Pancreas (tissue), 10 donors: ENCODE measurements around the gene SELENBP1. TPM values are rescaled to one million over a fixed set of nuclear protein-coding genes. Genes with fewer than 3 reads are reported as not detected.
"Not testable (repeated sequence)": the region's sequence is repeated elsewhere in the genome, so short reads cannot be mapped to it uniquely, and the experiment has no call there.

ENCODE experiments used
- ATAC-seq, 4 donors: fragments of 200-7000 bp; cut with Tn5 transposase; one replicate each; pipeline versions ENCODE4 v1.8.0 to v1.9.1; 2020; ENCODE audit warnings: mild to moderate bottlenecking in 4 of 4, moderate library complexity in 4 of 4
- DNase-seq, 6 donors: peaks; one replicate each; pipeline ENCODE4 v3.0.0-alpha.2; 2020
- FAIRE-seq: peaks from 2 replicates; lab custom pipeline; 2012; peaks lifted over from hg19 to GRCh38; lab: Jason Lieb, UNC
- H3K27ac ChIP-seq, 4 donors: fragments of 200-600 bp; sonication (generic); 1 replicate in 3 of 4; 2 replicates in 1 of 4; pipeline versions ENCODE4 v1.5.0 to v1.8.0; 2020
- H3K27me3 ChIP-seq, 4 donors: fragments of 200-600 bp; one replicate each; pipeline ENCODE4 v1.8.0; 2021
- H3K36me3 ChIP-seq, 3 donors: fragments of 200-600 bp; sonication (generic) in 1 of 3; one replicate each; pipeline versions ENCODE4 v1.5.0 to v1.8.0; 2020 to 2021
- H3K4me1 ChIP-seq, 3 donors: fragments of 200-600 bp; one replicate each; pipeline ENCODE4 v1.8.0; 2021
- H3K4me3 ChIP-seq, 4 donors: fragments of 200-600 bp; sonication (generic) in 2 of 4; one replicate each; pipeline versions ENCODE4 v1.5.0 to v1.8.0; 2020 to 2021
- H3K9me3 ChIP-seq, 4 donors: fragments of 200-600 bp; one replicate each; pipeline ENCODE4 v1.8.0; 2021
- CTCF ChIP-seq, 4 donors: fragments of 200-600 bp; sonication (generic) in 3 of 4; IDR thresholded peaks; one replicate each; pipeline versions ENCODE4 v1.5.0 to v1.8.0; 2021; ENCODE audit warnings: antibody characterized with exemption in 4 of 4
- WGBS, 2 donors: extraction: QIAGEN DNeasy Blood & Tissue Kit; methylation state at CpG; one replicate each; pipeline ENCODE4 v1.1.7; 2013; 5-methylcytosine and 5-hydroxymethylcytosine counted together
- intact Hi-C, 3 donors: fragments of 100-400 bp; cut with DNase I; formaldehyde crosslinking; loops; one replicate each; pipeline versions ENCODE4 v1.11.1 to v1.14.2; 2022
- polyA plus RNA-seq, 2 donors: library from polyadenylated mRNA; stranded (reverse); fragments of 200-250 nt; gene quantifications; one replicate each; pipeline ENCODE4 v1.2.3, GENCODE V29; 2013
- total RNA-seq, 6 donors: library from RNA; stranded (reverse); fragmentation: NEBNext Ultra II Directional in 4 of 6; extraction: Animal tissue kit (Norgen Biotek cat#: 25700) in 4 of 6; gene quantifications; one replicate each; pipeline versions ENCODE4 v1.2.1 to v1.2.4, GENCODE V29; 2021 to 2023
- donor health status: healthy with polysubstance abuse.
- donor health status: DM: no; HTN: no; CAD: no; lungs with moderate emphysema.
- donor health status: DM: no; HTN: no; CAD: no.
- donor health status: control.
- donor health status: control.
- donor health status: Bipolar disorder and iron deficiency.
- donor health status: DM: yes; HTN: yes; CAD: no.
- donor health status: DM: no; HTN: no; CAD: no.
- donor health status: DM: no; HTN: no; CAD: no.
- donor health status: DM: yes; HTN: yes; CAD: no.

The SELENBP1 gene
- total and polyA plus RNA-seq, 8 donors, result 13.1 to 93.0 (median 30.6) TPM

GRCh38 chr1:151361883-151362282, 10.6 kb downstream of the SELENBP1 start:
- Histone ChIP-seq H3K27me3 (no peaks in the 10 kb centered on the region), H3K27ac (no peak overlapping the region), H3K4me1 (no peaks in the 10 kb centered on the region), H3K36me3 (peaks cover 0 to 9% (median 0%) of the 10 kb centered on the region in 3 donors), H3K4me3 (no peak overlapping the region), H3K9me3 (no peaks in the 10 kb centered on the region)
- no peak for TF ChIP-seq CTCF (IDR thresholded peaks at IDR 0.05)
- FAIRE-seq (no peak), ATAC-seq (no peak), DNase-seq (no peak)
- intact Hi-C loops, result no loop called here

- Histone ChIP-seq H3K27me3 (no peaks in the 10 kb centered on the region), H3K9me3 (no peaks in the 10 kb centered on the region), H3K4me3 (no peak overlapping the region), H3K4me1 (no peaks in the 10 kb centered on the region), H3K27ac (no peak overlapping the region), H3K36me3 (no peaks in the 10 kb centered on the region)
- WGBS, 2 donors, result 39 to 49% methylated on average over 2 of the region's 2 CpGs
- intact Hi-C loops, result no loop called here
- no peak for TF ChIP-seq CTCF (IDR thresholded peaks at IDR 0.05)
- DNase-seq (no peak), FAIRE-seq (no peak), ATAC-seq (no peak)
These were observed 15.8 kb downstream of the SELENBP1 start for GRCh38 chr1:151356696-151357095.

- no peak for TF ChIP-seq CTCF (IDR thresholded peaks at IDR 0.05)
- no peak overlapping the region for H3K27ac ChIP-seq
- ATAC-seq, result no peak
- no peaks in the 10 kb centered on the region for H3K36me3 ChIP-seq
- no peaks in the 10 kb centered on the region for H3K9me3 ChIP-seq
- no peaks in the 10 kb centered on the region for H3K4me1 ChIP-seq
- WGBS, 2 donors, result 82 to 88% methylated on average over 6 of the region's 6 CpGs
- intact Hi-C loops, result no loop called here
- DNase-seq, result no peak
- no peaks in the 10 kb centered on the region for H3K27me3 ChIP-seq
- H3K4me3 ChIP-seq, result no peak overlapping the region
- no peak for FAIRE-seq
These were observed 20.3 kb downstream of the SELENBP1 start for GRCh38 chr1:151352021-151352718.

GRCh38 chr1:151350323-151350722, 22.2 kb downstream of the SELENBP1 start:
- ATAC-seq, H3K4me1 ChIP-seq, H3K27ac ChIP-seq, H3K4me3 ChIP-seq, DNase-seq, FAIRE-seq, H3K9me3 ChIP-seq, intact Hi-C loops, H3K36me3 ChIP-seq, H3K27me3 ChIP-seq: not testable (repeated sequence)
- WGBS, 2 donors, result 87 to 93% methylated on average over 9 of the region's 9 CpGs

GRCh38 chr1:151347523-151348246, 24.8 kb downstream of the SELENBP1 start:
- no peak for TF ChIP-seq CTCF (IDR thresholded peaks at IDR 0.05)
- FAIRE-seq, result no peak
- H3K4me3 ChIP-seq, result peak overlapping the region in 3 of 4 donors; percentile 54 to 65 (median 61)
- peak overlapping the region in 3 of 4 donors; percentile 83 to 92 (median 91) for H3K27ac ChIP-seq
- H3K4me1 ChIP-seq, result peaks cover 0 to 7% (median 0%) of the 10 kb centered on the region in 3 donors
- no peaks in the 10 kb centered on the region for H3K27me3 ChIP-seq
- DNase-seq, result peak in 1 of 6 donors; percentile 3
- WGBS, 2 donors, result 32 to 35% methylated on average over 12 of the region's 12 CpGs
- no peaks in the 10 kb centered on the region for H3K9me3 ChIP-seq
- no peak for ATAC-seq
- intact Hi-C loops, result no loop called here
- peaks cover 0 to 4% (median 0%) of the 10 kb centered on the region in 3 donors for H3K36me3 ChIP-seq
